H9 (cell line): ENCODE results near the gene ADAM19. TPM values are rescaled to one million over a fixed set of nuclear protein-coding genes. Genes with fewer than 3 reads are reported as not detected.

Experiments
- DNase-seq: peaks from one replicate; pipeline ENCODE4 v3.0.0-alpha.2; 2017
- H2AFZ ChIP-seq: one replicate; pipeline ENCODE4 v1.6.1; 2013; ENCODE audit warnings: mild to moderate bottlenecking, low read length, control low read depth, moderate library complexity
- H2AK5ac ChIP-seq: 2 replicates; pipeline ENCODE4 v1.6.1; 2013; ENCODE audit warnings: low read length, control low read depth, mixed read lengths; ENCODE audit not compliant: insufficient read length
- H2BK120ac ChIP-seq: one replicate; pipeline ENCODE4 v1.6.1; 2013; ENCODE audit warnings: low read depth, mild to moderate bottlenecking, low read length, control low read depth, inconsistent platforms; ENCODE audit not compliant: poor library complexity, severe bottlenecking
- H2BK12ac ChIP-seq: 2 replicates; pipeline ENCODE4 v1.6.1; 2013; ENCODE audit warnings: low read length, control low read depth, mixed read lengths, low read depth; ENCODE audit not compliant: insufficient read length
- H2BK15ac ChIP-seq: 2 replicates; pipeline ENCODE4 v1.6.1; 2013; ENCODE audit warnings: low read depth, low read length, control low read depth
- H2BK20ac ChIP-seq: one replicate; pipeline ENCODE4 v1.6.1; 2013; ENCODE audit warnings: low read depth, mild to moderate bottlenecking, low read length, control low read depth, inconsistent platforms; ENCODE audit not compliant: poor library complexity, severe bottlenecking
- H2BK5ac ChIP-seq: 2 replicates; pipeline ENCODE4 v1.6.1; 2013; ENCODE audit warnings: low read length, control low read depth, mixed read lengths; ENCODE audit not compliant: insufficient read length
- H3K14ac ChIP-seq: 2 replicates; pipeline ENCODE4 v1.6.1; 2013; ENCODE audit warnings: low read length, control low read depth; ENCODE audit not compliant: insufficient read depth
- H3K18ac ChIP-seq: 2 replicates; pipeline ENCODE4 v1.6.1; 2013; ENCODE audit warnings: low read depth, mild to moderate bottlenecking, mixed read lengths, low read length, control low read depth; ENCODE audit not compliant: insufficient read length
- H3K23ac ChIP-seq: 2 replicates; pipeline ENCODE4 v1.6.1; 2013; ENCODE audit warnings: low read length, control low read depth, mixed read lengths, low read depth; ENCODE audit not compliant: insufficient read length
- H3K23me2 ChIP-seq: 2 replicates; pipeline ENCODE4 v1.6.1; 2013; ENCODE audit warnings: low read depth, mild to moderate bottlenecking, mixed read lengths, low read length, control low read depth; ENCODE audit not compliant: insufficient read length, poor library complexity, severe bottlenecking
- H3K27ac ChIP-seq: 2 replicates; pipeline ENCODE4 v1.5.1; 2013; ENCODE audit warnings: low read length, control low read depth, mixed read lengths, low read depth; ENCODE audit not compliant: insufficient read length
- H3K27me3 ChIP-seq: 2 replicates; pipeline ENCODE4 v1.6.1; 2013; ENCODE audit warnings: low read length, control low read depth, inconsistent platforms; ENCODE audit not compliant: insufficient read depth
- H3K4ac ChIP-seq: 2 replicates; pipeline ENCODE4 v1.6.1; 2013; ENCODE audit warnings: low read depth, mild to moderate bottlenecking, control low read depth, inconsistent platforms, low read length, moderate library complexity
- H3K4me1 ChIP-seq: 2 replicates; pipeline ENCODE4 v1.6.1; 2013; ENCODE audit warnings: low read length, control low read depth, inconsistent platforms; ENCODE audit not compliant: insufficient read depth
- H3K4me2 ChIP-seq: 2 replicates; pipeline ENCODE4 v1.6.1; 2013; ENCODE audit warnings: low read length, control low read depth, mixed read lengths; ENCODE audit not compliant: insufficient read length, insufficient read depth
- H3K56ac ChIP-seq: 2 replicates; pipeline ENCODE4 v1.6.1; 2013; ENCODE audit warnings: low read depth, mild to moderate bottlenecking, mixed read lengths, low read length, control low read depth; ENCODE audit not compliant: insufficient read length
- H3K79me1 ChIP-seq: 2 replicates; pipeline ENCODE4 v1.6.1; 2013; ENCODE audit warnings: low read depth, mild to moderate bottlenecking, moderate library complexity, low read length, control low read depth, inconsistent platforms; ENCODE audit not compliant: insufficient read depth, poor library complexity, severe bottlenecking
- H3K79me2 ChIP-seq: 2 replicates; pipeline ENCODE4 v1.6.1; 2013; ENCODE audit warnings: low read length, control low read depth, inconsistent platforms; ENCODE audit not compliant: insufficient read depth
- H3K9ac ChIP-seq: 2 replicates; pipeline ENCODE4 v1.6.1; 2013; ENCODE audit warnings: low read length, control low read depth, mixed read lengths; ENCODE audit not compliant: insufficient read length; ENCODE audit errors: extremely low read depth
- H3K9me3 ChIP-seq: one replicate; pipeline ENCODE4 v1.6.1; 2013; ENCODE audit warnings: low read depth, low read length, inconsistent platforms; ENCODE audit not compliant: control insufficient read depth
- H3T11ph ChIP-seq: one replicate; pipeline ENCODE4 v1.6.1; 2013; ENCODE audit warnings: mild to moderate bottlenecking, low read length, control low read depth, inconsistent platforms
- H4K20me1 ChIP-seq: one replicate; pipeline ENCODE4 v1.6.1; 2013; ENCODE audit not compliant: control insufficient read depth, insufficient read length, insufficient read depth
- H4K5ac ChIP-seq: 2 replicates; pipeline ENCODE4 v1.6.1; 2013; ENCODE audit warnings: low read depth, mild to moderate bottlenecking, mixed read lengths, low read length, control low read depth; ENCODE audit not compliant: insufficient read length
- H4K8ac ChIP-seq: replicated peaks from 2 replicates; pipeline ENCODE4 v1.6.1; 2013; ENCODE audit warnings: low read length, control low read depth, mixed read lengths, low read depth; ENCODE audit not compliant: insufficient read length
- H4K91ac ChIP-seq: 2 replicates; pipeline ENCODE4 v1.6.1; 2013; ENCODE audit warnings: low read depth, mild to moderate bottlenecking, moderate library complexity, mixed read lengths, low read length, control low read depth; ENCODE audit not compliant: insufficient read length
- H3K27ac Mint-ChIP-seq, 3 experiments: 2 replicates in 2 of 3; 3 replicates in 1 of 3; pipeline ENCODE4 v1.8.0; 2020 to 2021; ENCODE audit warnings: mixed read lengths in 3 of 3, mild to moderate bottlenecking in 1 of 3, moderate library complexity in 1 of 3
- H3K27me3 Mint-ChIP-seq: 2 replicates; pipeline ENCODE4 v1.8.0; 2021; ENCODE audit warnings: low read depth, mild to moderate bottlenecking, moderate library complexity, mixed read lengths
- H3K36me3 Mint-ChIP-seq, 3 experiments: 2 replicates in 2 of 3; 3 replicates in 1 of 3; pipeline ENCODE4 v1.8.0; 2020 to 2021; ENCODE audit warnings: low read depth in 3 of 3, mixed read lengths in 3 of 3; ENCODE audit not compliant: insufficient read depth in 1 of 3
- H3K4me1 Mint-ChIP-seq, 2 experiments: 2 replicates each; pipeline ENCODE4 v1.8.0; 2020; ENCODE audit warnings: mixed read lengths in 2 of 2
- H3K4me3 Mint-ChIP-seq, 2 experiments: 2 replicates in 1 of 2; 3 replicates in 1 of 2; pipeline ENCODE4 v1.8.0; 2020 to 2021; ENCODE audit warnings: mild to moderate bottlenecking in 2 of 2, mixed read lengths in 2 of 2, moderate library complexity in 1 of 2
- H3K9me3 Mint-ChIP-seq, 2 experiments: 2 replicates in 1 of 2; 3 replicates in 1 of 2; pipeline ENCODE4 v1.8.0; 2020; ENCODE audit warnings: mild to moderate bottlenecking in 2 of 2, mixed read lengths in 2 of 2, moderate library complexity in 1 of 2
- WGBS: extraction: QIAGEN DNeasy Blood & Tissue Kit; methylation state at CpG from one replicate; pipeline ENCODE4 v1.1.7; 2013; ENCODE audit warnings: missing lambda C conversion rate, low lambda C conversion rate, mixed read lengths; ENCODE audit not compliant: insufficient read length; ENCODE audit errors: extremely low coverage; 5-methylcytosine and 5-hydroxymethylcytosine counted together
- total RNA-seq: library from RNA; stranded (reverse); gene quantifications from 2 replicates; pipeline ENCODE4 v1.2.1, GENCODE V29; 2021
- TF ChIP-seq, protein P1 (sequence below): fragments of 200-600 bp; sonication (generic); conservative IDR thresholded peaks from 3 replicates; pipeline ENCODE4 v1.8.0; 2021; ENCODE audit warnings: antibody characterized with exemption, mild to moderate bottlenecking

The ADAM19 gene
- total RNA-seq, 1 experiment from 2014 or later: 9.9 TPM

DNA sequence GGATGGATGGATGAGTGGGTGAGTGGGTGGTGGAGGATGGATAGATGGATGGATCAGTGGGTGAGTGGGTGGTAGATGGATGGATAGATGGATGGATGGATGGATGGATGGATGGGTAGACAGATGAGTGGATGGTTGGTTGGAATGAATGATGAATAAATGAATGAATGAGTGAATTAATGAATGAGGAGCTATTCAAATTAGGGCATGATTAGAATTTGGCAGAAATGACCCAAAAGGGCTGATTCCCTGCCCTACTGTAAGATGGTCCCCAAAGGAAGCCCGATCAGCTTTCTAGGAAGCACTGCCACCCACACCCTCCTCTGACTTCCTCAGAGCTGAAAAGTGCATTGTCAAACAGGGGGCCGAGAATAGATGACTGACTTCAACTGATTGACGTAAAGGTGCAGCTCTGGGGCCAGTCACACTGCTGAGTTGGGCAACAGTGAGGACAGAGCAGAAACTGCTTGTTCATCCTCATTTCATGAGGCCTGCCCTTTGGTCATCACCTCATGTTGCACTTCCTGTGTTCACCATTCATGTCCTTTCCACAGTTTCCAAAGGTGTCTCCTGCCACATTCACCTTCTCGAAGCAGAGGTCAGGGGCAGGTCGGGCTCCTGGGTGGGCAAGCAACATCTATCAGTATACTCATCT, 81.3 kb downstream of the ADAM19 start:
- H3K18ac ChIP-seq: no peak overlapping the region
- no peak overlapping the region for H3K9ac ChIP-seq
- H3K23ac ChIP-seq: no peak overlapping the region
- no peak overlapping the region for H2BK15ac ChIP-seq
- no peak overlapping the region for H3K56ac ChIP-seq
- Mint-ChIP-seq H3K36me3 (peaks cover 0 to 7% (median 5%) of the 10 kb centered on the region in 3 experiments; a peak in 4 of 7 replicates), H3K4me3 (no peak overlapping the region), H3K27me3 (no peaks in the 10 kb centered on the region), H3K4me1 (no peaks in the 10 kb centered on the region), H3K27ac (peak overlapping the region in 1 of 3 experiments; percentile 1; a peak in 1 of 7 replicates), H3K9me3 (no peaks in the 10 kb centered on the region)
- H3K27ac ChIP-seq: no peak overlapping the region
- H2BK120ac ChIP-seq: no peak overlapping the region
- no peak overlapping the region for H2BK12ac ChIP-seq
- no peak overlapping the region for H3K4ac ChIP-seq
- H3K27me3 ChIP-seq: no peaks in the 10 kb centered on the region
- no peak overlapping the region for H2AK5ac ChIP-seq
- H4K20me1 ChIP-seq: no peaks in the 10 kb centered on the region
- no peaks in the 10 kb centered on the region for H3K79me1 ChIP-seq
- no peak for DNase-seq
- no peak overlapping the region for H4K91ac ChIP-seq
- no peak overlapping the region for H2BK5ac ChIP-seq
- no CpG with 5 or more reads among the region's 5 CpGs for WGBS
- no peak overlapping the region for H3T11ph ChIP-seq
- no peak overlapping the region for H2AFZ ChIP-seq
- TF ChIP-seq, protein P1, sequence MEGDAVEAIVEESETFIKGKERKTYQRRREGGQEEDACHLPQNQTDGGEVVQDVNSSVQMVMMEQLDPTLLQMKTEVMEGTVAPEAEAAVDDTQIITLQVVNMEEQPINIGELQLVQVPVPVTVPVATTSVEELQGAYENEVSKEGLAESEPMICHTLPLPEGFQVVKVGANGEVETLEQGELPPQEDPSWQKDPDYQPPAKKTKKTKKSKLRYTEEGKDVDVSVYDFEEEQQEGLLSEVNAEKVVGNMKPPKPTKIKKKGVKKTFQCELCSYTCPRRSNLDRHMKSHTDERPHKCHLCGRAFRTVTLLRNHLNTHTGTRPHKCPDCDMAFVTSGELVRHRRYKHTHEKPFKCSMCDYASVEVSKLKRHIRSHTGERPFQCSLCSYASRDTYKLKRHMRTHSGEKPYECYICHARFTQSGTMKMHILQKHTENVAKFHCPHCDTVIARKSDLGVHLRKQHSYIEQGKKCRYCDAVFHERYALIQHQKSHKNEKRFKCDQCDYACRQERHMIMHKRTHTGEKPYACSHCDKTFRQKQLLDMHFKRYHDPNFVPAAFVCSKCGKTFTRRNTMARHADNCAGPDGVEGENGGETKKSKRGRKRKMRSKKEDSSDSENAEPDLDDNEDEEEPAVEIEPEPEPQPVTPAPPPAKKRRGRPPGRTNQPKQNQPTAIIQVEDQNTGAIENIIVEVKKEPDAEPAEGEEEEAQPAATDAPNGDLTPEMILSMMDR: no peak
- H4K5ac ChIP-seq: no peak overlapping the region
- H2BK20ac ChIP-seq: no peak overlapping the region
- H3K4me2 ChIP-seq: no peak overlapping the region
- no peak overlapping the region for H4K8ac ChIP-seq
- H3K4me1 ChIP-seq: no peaks in the 10 kb centered on the region
- no peaks in the 10 kb centered on the region for H3K9me3 ChIP-seq
- H3K79me2 ChIP-seq: no peaks in the 10 kb centered on the region
- no peaks in the 10 kb centered on the region for H3K23me2 ChIP-seq
- H3K14ac ChIP-seq: no peak overlapping the region
